ENCODE measurements around the gene FOXE1.

Gene FOXE1

GRCh38 chr9:97830884-97831829, 21.9 kb upstream of the FOXE1 start:
- DNase-seq (ENCODE audit: low read depth): no peak
- no peak overlapping the region for H3K4me3 ChIP-seq (ENCODE audit: low read length)
- no peak for TF ChIP-seq CTCF (conservative IDR thresholded peaks at IDR 0.05; ENCODE audit: low read depth, low read length)

- no peak for TF ChIP-seq CTCF (conservative IDR thresholded peaks at IDR 0.05; ENCODE audit: low read depth, low read length)
Measured at GRCh38 chr9:97831843-97832636, 21.0 kb upstream of the FOXE1 start.

GRCh38 chr9:97840521-97840920, 12.5 kb upstream of the FOXE1 start:
- no peak for TF ChIP-seq CTCF (conservative IDR thresholded peaks at IDR 0.05; ENCODE audit: low read depth, low read length)
- H3K4me3 ChIP-seq (ENCODE audit: low read length): no peak overlapping the region
- DNase-seq (ENCODE audit: low read depth): no peak

More at GRCh38 chr9:97831843-97832636, 21.0 kb upstream of the FOXE1 start:
- no peak overlapping the region for H3K4me3 ChIP-seq (ENCODE audit: low read length)
- no peak for DNase-seq (ENCODE audit: low read depth)

GRCh38 chr9:97842960-97843359, 10.1 kb upstream of the FOXE1 start:
- no peak overlapping the region for H3K4me3 ChIP-seq (ENCODE audit: low read length)
- no peak for TF ChIP-seq CTCF (conservative IDR thresholded peaks at IDR 0.05; ENCODE audit: low read depth, low read length)
- no peak for DNase-seq (ENCODE audit: low read depth)

GRCh38 chr9:97845130-97845529, 7.9 kb upstream of the FOXE1 start:
- no peak for TF ChIP-seq CTCF (conservative IDR thresholded peaks at IDR 0.05; ENCODE audit: low read depth, low read length)
- no peak for DNase-seq (ENCODE audit: low read depth)

GRCh38 chr9:97845763-97846162, 7.3 kb upstream of the FOXE1 start:
- no peak for TF ChIP-seq CTCF (conservative IDR thresholded peaks at IDR 0.05; ENCODE audit: low read depth, low read length)
- no peak for DNase-seq (ENCODE audit: low read depth)
- H3K4me3 ChIP-seq (ENCODE audit: low read length): no peak overlapping the region

More at GRCh38 chr9:97845130-97845529, 7.9 kb upstream of the FOXE1 start:
- H3K4me3 ChIP-seq (ENCODE audit: low read length): no peak overlapping the region
